ENCODE results near the gene SUFU. TPM values are rescaled to one million over a fixed set of nuclear protein-coding genes. Genes with fewer than 3 reads are reported as not detected.

The SUFU gene
- total RNA-seq, 1 experiment from 2014 or later: 5.9 TPM

DNA sequence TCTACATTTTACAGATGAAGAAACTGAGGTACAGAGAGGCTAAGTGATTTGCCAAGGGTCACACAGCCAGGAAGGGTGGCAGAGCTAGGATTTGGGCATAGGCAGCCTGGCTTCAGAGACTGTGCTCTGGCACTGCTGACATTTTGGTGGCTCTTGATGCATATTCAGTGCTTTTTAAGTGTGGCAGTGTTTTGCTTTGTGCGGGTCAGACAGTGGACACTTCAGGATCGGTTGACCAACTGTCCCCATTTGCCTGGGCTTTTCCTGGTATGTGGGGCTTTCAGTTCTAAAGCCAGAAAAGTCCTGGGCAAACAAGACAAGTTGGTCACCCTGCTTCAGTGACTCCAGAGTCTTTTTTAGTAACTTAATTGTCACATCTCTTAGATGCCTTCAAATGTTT lies 35.0 kb downstream of the SUFU start:
- Histone ChIP-seq H4K20me1 (ENCODE audit: insufficient read depth, low read depth, low read length) (no peaks in the 10 kb centered on the region), H3K4me3 (ENCODE audit: low read length) (no peak overlapping the region), H3K9me3 (ENCODE audit: low read length) (no peaks in the 10 kb centered on the region), H3K36me3 (ENCODE audit: insufficient read depth, low read length) (no peaks in the 10 kb centered on the region), H3K9ac (ENCODE audit: low read length) (no peak overlapping the region), H3K27ac (ENCODE audit: low read length) (no peak overlapping the region), H3K79me2 (ENCODE audit: low read length) (no peaks in the 10 kb centered on the region; the same call in 1 of the 2 replicates), H3K4me2 (ENCODE audit: low read depth, low read length, poor library complexity, severe bottlenecking) (no peak overlapping the region), H3K27me3 (ENCODE audit: low read length) (no peaks in the 10 kb centered on the region), H3K9me2 (replicated peaks; ENCODE audit: insufficient read depth, low read length) (no peaks in the 10 kb centered on the region), H2AFZ (ENCODE audit: low read length) (no peak overlapping the region), H3K4me1 (ENCODE audit: low read length) (peaks cover 3% of the 10 kb centered on the region; the same call in 1 of the 2 replicates)
- no peak for DNase-seq

DNA sequence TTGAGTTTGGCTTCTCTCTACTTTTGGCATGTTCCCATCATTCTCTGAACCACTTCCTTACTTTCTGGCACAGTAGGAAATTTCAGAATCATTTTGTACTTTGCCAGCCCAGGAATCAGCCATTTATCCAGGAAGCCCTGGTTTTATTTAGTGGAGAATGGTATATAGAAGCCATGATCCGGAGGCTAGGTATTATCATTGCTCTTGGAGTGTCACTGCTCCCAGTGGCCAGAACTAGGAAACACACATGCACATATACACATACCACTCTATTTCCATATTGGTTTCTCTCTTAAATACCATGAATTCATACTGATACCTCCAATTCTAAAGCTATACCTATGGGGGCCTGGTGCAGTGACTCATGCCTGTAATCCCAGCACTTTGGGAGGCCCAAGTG lies 36.3 kb downstream of the SUFU start:
- Histone ChIP-seq H2AFZ (ENCODE audit: low read length) (no peak overlapping the region), H3K36me3 (ENCODE audit: insufficient read depth, low read length) (no peaks in the 10 kb centered on the region), H3K4me2 (ENCODE audit: low read depth, low read length, poor library complexity, severe bottlenecking) (no peak overlapping the region), H3K27ac (ENCODE audit: low read length) (no peak overlapping the region), H3K9me3 (ENCODE audit: low read length) (no peaks in the 10 kb centered on the region), H3K27me3 (ENCODE audit: low read length) (no peaks in the 10 kb centered on the region), H3K79me2 (ENCODE audit: low read length) (no peaks in the 10 kb centered on the region; the same call in 1 of the 2 replicates), H3K9me2 (replicated peaks; ENCODE audit: insufficient read depth, low read length) (no peaks in the 10 kb centered on the region), H3K4me1 (ENCODE audit: low read length) (peaks cover 3% of the 10 kb centered on the region; the same call in 1 of the 2 replicates), H3K9ac (ENCODE audit: low read length) (no peak overlapping the region), H3K4me3 (ENCODE audit: low read length) (no peak overlapping the region), H4K20me1 (ENCODE audit: insufficient read depth, low read depth, low read length) (no peaks in the 10 kb centered on the region)
- DNase-seq: peak; percentile 53

DNA sequence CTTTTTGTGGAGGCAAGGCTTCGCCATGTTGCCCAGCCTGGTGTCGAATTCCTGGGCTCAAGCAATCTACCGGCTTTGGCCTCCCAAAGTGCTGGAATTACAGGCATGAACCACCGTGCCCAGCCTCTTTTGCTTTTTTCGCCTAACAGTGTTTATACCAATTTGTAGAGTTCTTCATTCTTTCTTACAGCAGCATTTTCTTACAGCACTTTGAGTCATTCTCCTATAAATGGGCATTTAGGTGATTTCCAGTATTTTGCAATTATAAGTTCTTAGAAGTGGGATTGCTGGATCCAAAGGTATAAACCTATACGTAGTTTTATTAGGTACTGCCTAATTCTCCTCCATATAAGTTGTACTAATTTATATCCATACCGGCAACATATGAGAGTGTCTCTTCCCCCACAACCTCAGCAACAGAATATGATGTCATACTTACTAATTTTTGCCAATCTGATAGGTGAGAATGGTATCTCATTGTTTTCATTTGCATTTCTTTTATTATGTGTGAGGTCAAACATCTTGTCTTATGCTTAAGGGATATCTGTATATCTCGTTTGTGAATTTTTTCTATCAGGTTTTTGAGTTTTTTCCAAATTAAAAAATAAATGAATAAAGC lies 39.1 kb downstream of the SUFU start:
- no peaks in the 10 kb centered on the region for H3K9me3 ChIP-seq (ENCODE audit: low read length)
- H3K9me2 ChIP-seq (replicated peaks; ENCODE audit: insufficient read depth, low read length): no peaks in the 10 kb centered on the region
- peaks cover 5% of the 10 kb centered on the region for H3K79me2 ChIP-seq (ENCODE audit: low read length)
- no peaks in the 10 kb centered on the region for H3K27me3 ChIP-seq (ENCODE audit: low read length)
- no peak overlapping the region for H2AFZ ChIP-seq (ENCODE audit: low read length)
- H3K9ac ChIP-seq (ENCODE audit: low read length): no peak overlapping the region
- H3K4me1 ChIP-seq (ENCODE audit: low read length): peaks cover under 1% of the 10 kb centered on the region; the same call in 1 of the 2 replicates
- no peak overlapping the region for H3K4me2 ChIP-seq (ENCODE audit: low read depth, low read length, poor library complexity, severe bottlenecking)
- H4K20me1 ChIP-seq (ENCODE audit: insufficient read depth, low read depth, low read length): no peaks in the 10 kb centered on the region
- no peak overlapping the region for H3K4me3 ChIP-seq (ENCODE audit: low read length)
- no peaks in the 10 kb centered on the region for H3K36me3 ChIP-seq (ENCODE audit: insufficient read depth, low read length)
- DNase-seq: no peak
- no peak overlapping the region for H3K27ac ChIP-seq (ENCODE audit: low read length)

DNA sequence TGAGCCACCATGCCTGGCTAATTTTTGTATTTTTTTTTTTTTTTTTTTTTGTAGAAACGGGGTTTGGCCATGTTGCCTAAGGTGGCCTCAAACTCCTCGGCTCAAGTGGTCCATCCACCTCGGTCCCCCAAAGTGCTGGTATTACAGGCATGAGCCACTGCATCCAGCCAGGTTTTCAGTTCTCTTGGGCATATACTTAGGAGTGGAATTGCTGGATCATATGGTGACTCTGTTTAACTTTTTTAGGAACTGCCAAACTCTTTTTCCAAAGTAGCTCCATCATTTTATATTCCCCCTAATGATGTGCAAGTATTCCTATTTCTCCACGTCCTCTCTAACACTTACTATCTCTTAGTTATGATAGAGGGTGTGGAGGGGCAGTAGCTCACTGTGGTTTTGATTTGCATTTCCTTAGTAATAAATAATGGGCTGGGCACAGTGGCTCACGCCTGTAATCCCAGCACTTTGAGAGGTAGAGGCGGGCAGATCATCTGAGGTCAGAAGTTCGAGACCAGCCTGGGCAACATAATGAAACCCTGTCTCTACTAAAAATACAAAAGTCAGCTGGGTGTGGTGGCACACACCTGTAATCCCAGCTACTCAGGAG lies 41.6 kb downstream of the SUFU start:
- Histone ChIP-seq H3K4me3 (ENCODE audit: low read length) (no peak overlapping the region), H3K4me1 (ENCODE audit: low read length) (no peaks in the 10 kb centered on the region), H3K36me3 (ENCODE audit: insufficient read depth, low read length) (no peaks in the 10 kb centered on the region), H3K27me3 (ENCODE audit: low read length) (no peaks in the 10 kb centered on the region), H3K9me2 (replicated peaks; ENCODE audit: insufficient read depth, low read length) (no peaks in the 10 kb centered on the region), H3K9ac (ENCODE audit: low read length) (no peak overlapping the region), H3K4me2 (ENCODE audit: low read depth, low read length, poor library complexity, severe bottlenecking) (no peak overlapping the region), H3K79me2 (ENCODE audit: low read length) (peaks cover 8% of the 10 kb centered on the region), H2AFZ (ENCODE audit: low read length) (no peak overlapping the region), H3K9me3 (ENCODE audit: low read length) (no peaks in the 10 kb centered on the region), H4K20me1 (ENCODE audit: insufficient read depth, low read depth, low read length) (no peaks in the 10 kb centered on the region), H3K27ac (ENCODE audit: low read length) (no peak overlapping the region)
- no peak for DNase-seq

DNA sequence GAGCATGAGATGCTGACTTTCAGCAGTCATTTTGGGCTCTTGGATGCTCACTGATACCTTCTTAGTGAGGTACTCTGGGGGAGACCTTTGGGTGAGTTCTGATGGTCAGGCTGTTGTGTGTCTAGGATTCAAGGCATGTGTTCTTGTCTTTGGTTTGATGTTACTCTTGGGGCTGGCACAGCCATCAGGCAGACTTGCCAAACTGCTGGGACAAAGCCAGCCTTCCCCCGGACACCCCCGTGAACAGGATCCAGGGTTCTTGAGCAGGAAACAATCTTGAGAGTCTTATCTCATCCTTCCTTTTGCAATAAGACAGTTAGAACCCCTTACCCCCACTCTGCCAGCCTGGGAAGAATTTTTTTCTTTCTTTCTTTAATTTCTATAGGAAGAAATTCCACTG lies 42.2 kb downstream of the SUFU start:
- H3K9me3 ChIP-seq (ENCODE audit: low read length): no peaks in the 10 kb centered on the region
- no peaks in the 10 kb centered on the region for H3K4me1 ChIP-seq (ENCODE audit: low read length)
- no peak overlapping the region for H3K27ac ChIP-seq (ENCODE audit: low read length)
- no peak overlapping the region for H2AFZ ChIP-seq (ENCODE audit: low read length)
- H4K20me1 ChIP-seq (ENCODE audit: insufficient read depth, low read depth, low read length): no peaks in the 10 kb centered on the region
- H3K9ac ChIP-seq (ENCODE audit: low read length): no peak overlapping the region
- H3K27me3 ChIP-seq (ENCODE audit: low read length): no peaks in the 10 kb centered on the region
- no peak for DNase-seq
- no peaks in the 10 kb centered on the region for H3K36me3 ChIP-seq (ENCODE audit: insufficient read depth, low read length)
- no peak overlapping the region for H3K4me3 ChIP-seq (ENCODE audit: low read length)
- H3K9me2 ChIP-seq (replicated peaks; ENCODE audit: insufficient read depth, low read length): no peaks in the 10 kb centered on the region
- peaks cover 8% of the 10 kb centered on the region for H3K79me2 ChIP-seq (ENCODE audit: low read length)
- H3K4me2 ChIP-seq (ENCODE audit: low read depth, low read length, poor library complexity, severe bottlenecking): no peak overlapping the region

DNA sequence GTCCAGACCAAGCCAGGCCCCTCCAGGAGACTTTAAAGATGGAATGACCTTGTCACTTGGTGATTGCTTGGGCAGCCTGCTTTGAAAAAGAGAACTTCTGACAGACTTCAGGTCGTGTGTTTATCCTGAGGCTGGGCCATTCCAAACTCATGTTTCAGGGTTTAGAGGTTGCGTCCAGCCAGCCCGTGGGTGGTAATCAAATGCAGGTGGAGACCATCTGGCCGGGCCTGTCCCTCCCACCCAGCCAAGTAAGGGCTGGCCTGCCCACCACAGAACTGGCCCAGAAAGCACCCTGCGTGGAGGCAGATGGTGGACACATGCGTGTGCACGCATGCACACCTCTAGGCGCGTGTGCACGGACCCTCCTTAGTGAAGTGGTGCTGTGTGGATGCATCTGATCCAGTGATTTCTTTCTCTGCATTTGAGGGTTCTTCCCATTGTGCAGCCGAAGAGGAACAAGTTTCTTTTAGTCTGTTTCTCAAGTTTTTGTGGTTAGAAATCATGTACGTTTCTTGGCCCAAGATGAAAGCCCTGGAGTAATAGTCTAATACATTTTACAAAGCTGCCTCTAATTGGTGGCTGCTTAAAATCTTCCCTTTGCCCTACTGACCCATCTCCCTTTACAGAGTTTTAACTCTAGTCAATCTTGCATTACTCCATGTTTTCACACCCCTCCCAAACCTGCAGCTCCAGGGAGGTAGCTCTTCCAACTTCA lies 43.0 kb downstream of the SUFU start:
- H3K9me3 ChIP-seq (ENCODE audit: low read length): no peaks in the 10 kb centered on the region
- no peak overlapping the region for H3K27ac ChIP-seq (ENCODE audit: low read length)
- no peak overlapping the region for H3K9ac ChIP-seq (ENCODE audit: low read length)
- no peak for DNase-seq
- no peaks in the 10 kb centered on the region for H3K36me3 ChIP-seq (ENCODE audit: insufficient read depth, low read length)
- peaks cover 8% of the 10 kb centered on the region for H3K79me2 ChIP-seq (ENCODE audit: low read length)
- no peaks in the 10 kb centered on the region for H3K27me3 ChIP-seq (ENCODE audit: low read length)
- H2AFZ ChIP-seq (ENCODE audit: low read length): no peak overlapping the region
- H3K4me2 ChIP-seq (ENCODE audit: low read depth, low read length, poor library complexity, severe bottlenecking): no peak overlapping the region
- H3K4me3 ChIP-seq (ENCODE audit: low read length): no peak overlapping the region
- H3K9me2 ChIP-seq (replicated peaks; ENCODE audit: insufficient read depth, low read length): no peaks in the 10 kb centered on the region
- H3K4me1 ChIP-seq (ENCODE audit: low read length): no peaks in the 10 kb centered on the region
- no peaks in the 10 kb centered on the region for H4K20me1 ChIP-seq (ENCODE audit: insufficient read depth, low read depth, low read length)

DNA sequence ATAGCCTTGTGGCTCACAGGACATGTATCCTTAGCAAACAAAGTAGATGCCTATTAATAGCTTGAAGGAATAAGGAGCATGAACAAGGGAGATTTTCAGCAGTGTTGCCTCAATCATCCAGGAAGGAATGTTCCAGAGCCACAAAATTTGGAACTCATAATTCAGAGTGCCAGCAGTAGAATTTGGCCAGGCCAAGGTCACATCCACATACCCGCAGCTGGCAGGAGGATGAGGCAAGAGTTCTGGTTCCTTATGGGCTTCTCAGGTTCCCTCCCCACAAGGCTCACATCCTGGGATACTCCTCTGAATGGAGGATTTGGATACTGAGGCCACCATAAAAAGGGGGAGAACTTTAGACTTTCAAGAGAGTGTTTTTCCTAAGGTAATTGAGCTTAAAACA lies 45.8 kb downstream of the SUFU start:
- no peak overlapping the region for H3K4me2 ChIP-seq (ENCODE audit: low read depth, low read length, poor library complexity, severe bottlenecking)
- H3K27me3 ChIP-seq (ENCODE audit: low read length): no peaks in the 10 kb centered on the region
- no peaks in the 10 kb centered on the region for H3K4me1 ChIP-seq (ENCODE audit: low read length)
- no peaks in the 10 kb centered on the region for H3K9me2 ChIP-seq (replicated peaks; ENCODE audit: insufficient read depth, low read length)
- H4K20me1 ChIP-seq (ENCODE audit: insufficient read depth, low read depth, low read length): no peaks in the 10 kb centered on the region
- no peak overlapping the region for H3K4me3 ChIP-seq (ENCODE audit: low read length)
- H3K36me3 ChIP-seq (ENCODE audit: insufficient read depth, low read length): no peaks in the 10 kb centered on the region
- H3K9ac ChIP-seq (ENCODE audit: low read length): no peak overlapping the region
- H3K9me3 ChIP-seq (ENCODE audit: low read length): no peaks in the 10 kb centered on the region
- DNase-seq: no peak
- no peak overlapping the region for H3K27ac ChIP-seq (ENCODE audit: low read length)
- H3K79me2 ChIP-seq (ENCODE audit: low read length): peaks cover 8% of the 10 kb centered on the region; the same call in 1 of the 2 replicates
- no peak overlapping the region for H2AFZ ChIP-seq (ENCODE audit: low read length)

DNA sequence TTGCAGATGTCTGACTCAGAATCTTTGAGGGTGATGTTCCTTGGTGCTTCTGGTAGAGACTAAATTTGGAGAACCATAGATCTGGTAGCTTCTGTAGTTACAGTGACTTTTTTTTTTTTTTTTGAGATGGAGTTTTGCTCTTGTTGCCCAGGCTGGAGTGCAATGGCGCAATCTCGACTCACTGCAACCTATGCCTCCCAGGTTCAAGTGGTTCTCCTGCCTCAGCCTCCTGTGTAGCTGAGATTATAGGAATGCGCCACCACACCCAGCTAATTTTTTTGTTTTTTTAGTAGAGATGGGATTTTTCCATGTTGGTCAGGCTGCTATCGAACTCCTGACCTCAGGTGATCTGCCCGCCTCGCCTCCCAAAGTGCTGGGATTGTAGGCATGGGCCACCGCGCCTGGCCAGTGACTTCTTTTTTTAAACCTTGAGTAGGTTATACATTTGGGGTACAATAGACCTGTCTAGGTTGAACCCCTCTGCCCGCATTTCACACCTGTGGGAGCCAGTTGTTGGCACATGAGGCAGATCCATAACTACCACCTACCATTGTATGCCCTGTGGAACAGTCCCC lies 47.0 kb downstream of the SUFU start:
- no peaks in the 10 kb centered on the region for H3K4me1 ChIP-seq (ENCODE audit: low read length)
- H3K36me3 ChIP-seq (ENCODE audit: insufficient read depth, low read length): no peaks in the 10 kb centered on the region
- no peak overlapping the region for H3K4me3 ChIP-seq (ENCODE audit: low read length)
- no peak for DNase-seq
- no peaks in the 10 kb centered on the region for H3K9me3 ChIP-seq (ENCODE audit: low read length)
- H3K27me3 ChIP-seq (ENCODE audit: low read length): no peaks in the 10 kb centered on the region
- H4K20me1 ChIP-seq (ENCODE audit: insufficient read depth, low read depth, low read length): no peaks in the 10 kb centered on the region
- peaks cover 8% of the 10 kb centered on the region; the same call in 1 of the 2 replicates for H3K79me2 ChIP-seq (ENCODE audit: low read length)
- H2AFZ ChIP-seq (ENCODE audit: low read length): no peak overlapping the region
- H3K9ac ChIP-seq (ENCODE audit: low read length): no peak overlapping the region
- H3K4me2 ChIP-seq (ENCODE audit: low read depth, low read length, poor library complexity, severe bottlenecking): no peak overlapping the region
- H3K9me2 ChIP-seq (replicated peaks; ENCODE audit: insufficient read depth, low read length): no peaks in the 10 kb centered on the region
- H3K27ac ChIP-seq (ENCODE audit: low read length): no peak overlapping the region
